ENCODE measurements around the gene VPS35. TPM values are rescaled to one million over a fixed set of nuclear protein-coding genes. Genes with fewer than 3 reads are reported as not detected.
A peak's percentile ranks its signal among the peaks of the same experiment; 100 is the strongest.

VPS35 gene
- total and polyA plus RNA-seq, 2 of the 13 experiments (the other 11 are each of a cell fraction or from before 2014, with no cell fraction given) = 30.7 to 136 TPM

GRCh38 chr16:46689365-46690280 is 645 bp upstream of the VPS35 start, which contains the start of gene ORC6 (continued):
- TF ChIP-seq TRIM24 (CRISPR knock-in tag; IDR thresholded peaks at IDR 0.05) (no peak), ZNF546 (CRISPR knock-in tag; conservative IDR thresholded peaks at IDR 0.05) (0 out of 2 replicates have a peak, but pooled peaks have one; percentile 55), ZMAT3 (CRISPR knock-in tag; conservative IDR thresholded peaks at IDR 0.05) (no peak), MTA3 (CRISPR knock-in tag; IDR thresholded peaks at IDR 0.05) (no peak), ZNF768 (CRISPR knock-in tag; IDR thresholded peaks at IDR 0.05) (peak; percentile 60; the same call in 1 of the 2 replicates), POLR2A (IDR thresholded peaks at IDR 0.05; ENCODE audit: insufficient read depth in 1 of 2, low read depth in 2 of 2, low read length in 2 of 2) (peak; percentile 87), ZKSCAN8 (CRISPR knock-in tag; IDR thresholded peaks at IDR 0.05; ENCODE audit: borderline replicate concordance) (no peak), THRA (CRISPR knock-in tag; IDR thresholded peaks at IDR 0.05; ENCODE audit: borderline replicate concordance) (no peak), PAXIP1 (CRISPR knock-in tag; conservative IDR thresholded peaks at IDR 0.05) (0 out of 2 replicates have a peak, but pooled peaks have one; percentile 13), ZNF724P (CRISPR knock-in tag; IDR thresholded peaks at IDR 0.05; ENCODE audit: borderline replicate concordance) (peak; percentile 83), ZNF652 (CRISPR knock-in tag; IDR thresholded peaks at IDR 0.05; ENCODE audit: borderline replicate concordance, low read depth) (no peak), KAT8 (CRISPR knock-in tag; IDR thresholded peaks at IDR 0.05) (no peak; the same call in 1 of the 2 replicates), BORCS8-MEF2B (CRISPR knock-in tag; IDR thresholded peaks at IDR 0.05) (no peak; the same call in 1 of the 2 replicates), KMT2B (CRISPR knock-in tag; IDR thresholded peaks at IDR 0.05) (0 out of 2 replicates have a peak, but pooled peaks have one; percentile 68), ZXDC (CRISPR knock-in tag; IDR thresholded peaks at IDR 0.05) (no peak; the same call in 1 of the 2 replicates), SSRP1 (CRISPR knock-in tag; IDR thresholded peaks at IDR 0.05) (no peak; the same call in 1 of the 2 replicates), KDM5A (IDR thresholded peaks at IDR 0.05; ENCODE audit: borderline replicate concordance, low read length) (peak; percentile 84), ZNF382 (CRISPR knock-in tag; IDR thresholded peaks at IDR 0.05; ENCODE audit: borderline replicate concordance) (no peak), ZNF572 (CRISPR knock-in tag; IDR thresholded peaks at IDR 0.05) (no peak), RAD51 (IDR thresholded peaks at IDR 0.05; ENCODE audit: borderline replicate concordance) (no peak), ZSCAN9 (CRISPR knock-in tag; IDR thresholded peaks at IDR 0.05; ENCODE audit: borderline replicate concordance) (no peak; the same call in 1 of the 2 replicates)
- TF ChIP-seq, protein P1, sequence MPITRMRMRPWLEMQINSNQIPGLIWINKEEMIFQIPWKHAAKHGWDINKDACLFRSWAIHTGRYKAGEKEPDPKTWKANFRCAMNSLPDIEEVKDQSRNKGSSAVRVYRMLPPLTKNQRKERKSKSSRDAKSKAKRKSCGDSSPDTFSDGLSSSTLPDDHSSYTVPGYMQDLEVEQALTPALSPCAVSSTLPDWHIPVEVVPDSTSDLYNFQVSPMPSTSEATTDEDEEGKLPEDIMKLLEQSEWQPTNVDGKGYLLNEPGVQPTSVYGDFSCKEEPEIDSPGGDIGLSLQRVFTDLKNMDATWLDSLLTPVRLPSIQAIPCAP (CRISPR knock-in tag; IDR thresholded peaks at IDR 0.05; ENCODE audit: low read depth) = no peak
